Activated CD8-positive, alpha-beta T cell treated with anti-CD3 and anti-CD28 coated beads for 36 hours (primary cell): ENCODE data around the gene LSG1. TPM values are rescaled to one million over a fixed set of nuclear protein-coding genes. Genes with fewer than 3 reads are reported as not detected.

Experiments used
- ATAC-seq: fragments of 200-7000 bp; cut with Tn5 transposase; one replicate; pipeline ENCODE4 v1.10.0; 2021; ENCODE audit warnings: mild to moderate bottlenecking, moderate library complexity
- CTCF ChIA-PET: fragments of 350-600 bp; sonication (Branson Sonifier 250); formaldehyde crosslinking; loops from one replicate; lab custom pipeline; 2021; ENCODE audit warnings: antibody characterized with exemption; lab: Charles Lee
- POLR2A ChIA-PET: fragments of 350-600 bp; sonication (Branson Sonifier 250); formaldehyde crosslinking; loops from one replicate; lab custom pipeline; 2021; ENCODE audit warnings: antibody characterized with exemption; lab: Charles Lee
- DNase-seq: peaks from one replicate; pipeline ENCODE4 v3.0.0-alpha.2; 2020
- H3K27ac Mint-ChIP-seq: one replicate; pipeline ENCODE4 v1.8.0; 2021; ENCODE audit warnings: mild to moderate bottlenecking, mixed read lengths
- H3K27me3 Mint-ChIP-seq: one replicate; pipeline ENCODE4 v1.8.0; 2021; ENCODE audit warnings: mixed read lengths
- H3K36me3 Mint-ChIP-seq: one replicate; pipeline ENCODE4 v1.8.0; 2021; ENCODE audit warnings: low read depth, mixed read lengths
- H3K4me1 Mint-ChIP-seq: one replicate; pipeline ENCODE4 v1.8.0; 2021; ENCODE audit warnings: low read depth, mixed read lengths
- H3K4me3 Mint-ChIP-seq: one replicate; pipeline ENCODE4 v1.8.0; 2021; ENCODE audit warnings: mild to moderate bottlenecking, moderate library complexity, mixed read lengths
- H3K9me3 Mint-ChIP-seq: one replicate; pipeline ENCODE4 v1.8.0; 2021; ENCODE audit warnings: mixed read lengths
- intact Hi-C: fragments of 100-400 bp; cut with micrococcal nuclease; formaldehyde crosslinking; loops from one replicate; pipeline ENCODE4 v1.10.0; 2022
- total RNA-seq, 2 experiments: library from RNA; stranded (reverse); gene quantifications; one replicate each; pipeline ENCODE4 v1.2.3, GENCODE V29; 2021
- TF ChIP-seq, protein P1 (sequence below): fragments of 200-600 bp; IDR thresholded peaks from one replicate; pipeline ENCODE4 v1.8.0; 2022; ENCODE audit warnings: antibody characterized with exemption, mild to moderate bottlenecking

Gene LSG1
- total RNA-seq, 2 experiments from 2014 or later: 36.5 to 41.3 TPM

DNA sequence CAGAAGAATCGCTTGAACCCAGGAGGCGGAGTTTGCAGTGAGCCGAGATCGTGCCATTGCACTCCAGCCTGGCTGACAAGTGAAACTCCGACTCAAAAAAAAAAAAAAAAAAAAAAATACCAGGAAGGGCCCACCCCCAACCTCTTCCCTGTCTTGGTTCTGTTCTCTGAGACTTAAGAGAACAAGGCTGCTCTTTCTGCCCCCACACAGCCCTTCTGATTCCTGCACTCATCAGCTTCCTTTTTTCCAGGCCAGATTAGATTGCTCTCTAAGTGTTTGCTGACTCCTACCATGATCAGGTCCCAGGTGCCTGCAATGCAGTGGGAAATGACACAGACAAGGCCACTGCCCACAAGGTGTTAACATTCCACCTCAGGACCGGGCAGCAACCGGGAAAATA, 51.8 kb downstream of the LSG1 start:
- H3K4me1 Mint-ChIP-seq: no peaks in the 10 kb centered on the region
- intact Hi-C loops: no loop called here
- H3K9me3 Mint-ChIP-seq: no peaks in the 10 kb centered on the region
- POLR2A ChIA-PET: interaction anchor here (0.6 kb wide), 1 partner anchor 74 kb away, joined by 3 read pairs; no protein-coding TSS in a partner anchor
- TF ChIP-seq, protein P1, sequence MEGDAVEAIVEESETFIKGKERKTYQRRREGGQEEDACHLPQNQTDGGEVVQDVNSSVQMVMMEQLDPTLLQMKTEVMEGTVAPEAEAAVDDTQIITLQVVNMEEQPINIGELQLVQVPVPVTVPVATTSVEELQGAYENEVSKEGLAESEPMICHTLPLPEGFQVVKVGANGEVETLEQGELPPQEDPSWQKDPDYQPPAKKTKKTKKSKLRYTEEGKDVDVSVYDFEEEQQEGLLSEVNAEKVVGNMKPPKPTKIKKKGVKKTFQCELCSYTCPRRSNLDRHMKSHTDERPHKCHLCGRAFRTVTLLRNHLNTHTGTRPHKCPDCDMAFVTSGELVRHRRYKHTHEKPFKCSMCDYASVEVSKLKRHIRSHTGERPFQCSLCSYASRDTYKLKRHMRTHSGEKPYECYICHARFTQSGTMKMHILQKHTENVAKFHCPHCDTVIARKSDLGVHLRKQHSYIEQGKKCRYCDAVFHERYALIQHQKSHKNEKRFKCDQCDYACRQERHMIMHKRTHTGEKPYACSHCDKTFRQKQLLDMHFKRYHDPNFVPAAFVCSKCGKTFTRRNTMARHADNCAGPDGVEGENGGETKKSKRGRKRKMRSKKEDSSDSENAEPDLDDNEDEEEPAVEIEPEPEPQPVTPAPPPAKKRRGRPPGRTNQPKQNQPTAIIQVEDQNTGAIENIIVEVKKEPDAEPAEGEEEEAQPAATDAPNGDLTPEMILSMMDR: no peak
- H3K36me3 Mint-ChIP-seq: no peaks in the 10 kb centered on the region
- H3K27ac Mint-ChIP-seq: no peak overlapping the region
- CTCF ChIA-PET: interaction anchor here (1.3 to 2.0 kb wide), 2 partner anchors 14 to 21 kb away, joined by 3 to 4 read pairs; no protein-coding TSS in a partner anchor
- H3K4me3 Mint-ChIP-seq: no peak overlapping the region
- no peaks in the 10 kb centered on the region for H3K27me3 Mint-ChIP-seq
- no peak for DNase-seq
- ATAC-seq: no peak

DNA sequence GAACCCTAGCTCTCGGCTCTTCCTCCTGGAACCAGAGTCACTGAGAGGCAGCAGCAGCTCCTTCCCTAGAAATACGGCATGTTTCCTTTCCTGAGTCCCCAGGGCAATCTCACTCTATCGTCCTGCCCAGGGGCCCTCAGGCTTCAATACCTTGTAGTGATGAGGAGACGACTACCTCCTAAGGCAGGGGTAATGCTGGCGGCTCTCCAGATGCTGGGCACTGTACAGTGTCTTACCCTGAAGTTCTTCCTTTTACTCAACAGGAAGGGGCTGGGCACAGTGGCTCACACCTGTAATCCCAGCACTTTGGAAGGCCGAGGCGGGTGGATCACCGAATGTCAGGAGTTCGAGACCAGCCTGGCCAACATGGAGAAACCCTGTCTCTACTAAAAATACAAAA, 52.2 kb downstream of the LSG1 start:
- H3K27ac Mint-ChIP-seq: no peak overlapping the region
- intact Hi-C loops: no loop called here

DNA sequence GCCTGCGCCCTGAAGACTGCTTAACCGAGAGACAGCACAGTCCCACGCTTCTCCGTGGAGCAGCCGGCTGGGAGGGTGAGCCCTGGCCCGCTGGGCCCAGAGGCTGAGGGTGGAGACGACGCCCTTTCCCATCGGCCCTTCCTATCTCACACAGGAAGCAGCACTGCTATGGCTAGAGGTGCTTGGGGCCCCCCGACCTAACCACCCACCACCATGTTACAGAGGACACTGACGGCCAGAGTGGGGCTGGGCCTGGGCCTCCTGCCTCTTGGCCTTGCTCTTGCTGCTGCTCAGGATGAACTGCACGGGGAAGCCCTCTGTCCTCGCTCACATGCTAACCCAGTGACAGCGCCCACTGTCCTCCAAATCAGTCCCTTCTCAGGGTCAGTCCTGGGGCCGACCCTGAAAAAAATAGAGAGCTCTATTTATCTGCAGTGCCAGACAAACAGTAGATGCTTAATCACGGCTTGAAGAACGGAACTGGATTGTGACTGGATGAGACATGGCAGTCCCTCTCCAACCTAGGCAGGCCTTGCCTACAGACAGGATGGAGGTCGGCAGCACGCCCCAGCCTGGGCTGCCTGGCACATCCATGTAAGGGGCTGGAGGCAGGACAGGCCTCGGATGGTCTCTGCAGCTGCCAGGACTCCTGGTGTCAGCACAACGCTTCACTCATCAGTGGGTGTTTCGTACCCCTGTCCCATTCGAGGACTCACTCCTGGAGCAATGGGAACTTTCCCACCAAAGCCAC, 53.0 kb downstream of the LSG1 start:
- Mint-ChIP-seq H3K4me1 (no peaks in the 10 kb centered on the region), H3K36me3 (no peaks in the 10 kb centered on the region), H3K27ac (no peak overlapping the region), H3K9me3 (no peaks in the 10 kb centered on the region), H3K27me3 (no peaks in the 10 kb centered on the region), H3K4me3 (no peak overlapping the region)
- no peak for DNase-seq
- ChIA-PET POLR2A (no interaction called here), CTCF (interaction anchor here (1.3 kb wide), 1 partner anchor 15 kb away, joined by 3 read pairs; no protein-coding TSS in a partner anchor)
- TF ChIP-seq, protein P1: no peak
- ATAC-seq: no peak
- intact Hi-C loops: no loop called here

More for the DNA sequence above, 52.2 kb downstream of the LSG1 start:
- ATAC-seq (no peak), DNase-seq (no peak)
- TF ChIP-seq, protein P1: no peak
- ChIA-PET CTCF (interaction anchor here (1.3 kb wide), 1 partner anchor 14 kb away, joined by 3 read pairs; no protein-coding TSS in a partner anchor), POLR2A (interaction anchor here (0.6 kb wide), 1 partner anchor 74 kb away, joined by 3 read pairs; no protein-coding TSS in a partner anchor)
- Mint-ChIP-seq H3K4me3 (no peak overlapping the region), H3K27me3 (no peaks in the 10 kb centered on the region), H3K4me1 (no peaks in the 10 kb centered on the region), H3K9me3 (no peaks in the 10 kb centered on the region), H3K36me3 (no peaks in the 10 kb centered on the region)

DNA sequence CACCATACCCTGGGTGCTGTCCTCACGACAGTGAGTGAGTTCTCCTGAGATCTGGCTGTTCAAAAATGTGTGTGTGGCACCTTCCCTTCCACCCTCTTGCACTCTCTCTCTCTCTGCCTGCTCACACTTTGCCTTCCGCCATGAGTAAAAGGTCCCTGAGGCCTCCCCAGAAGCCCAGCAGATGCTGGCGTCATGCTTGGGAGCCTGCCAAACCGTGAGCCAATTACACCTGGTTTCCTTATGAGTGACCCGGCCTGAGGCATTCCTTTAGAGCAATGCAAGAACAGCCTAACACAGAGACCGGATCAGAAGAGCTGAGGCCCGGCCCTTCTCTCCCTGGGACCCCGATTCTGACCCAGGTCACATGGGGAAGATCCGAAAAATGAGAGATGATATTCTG, 54.2 kb downstream of the LSG1 start:
- intact Hi-C loops: no loop called here
- no peaks in the 10 kb centered on the region for H3K27me3 Mint-ChIP-seq
- H3K27ac Mint-ChIP-seq: no peak overlapping the region
- ChIA-PET CTCF (interaction anchor here (1.7 kb wide), 1 partner anchor 71 kb away, joined by 3 read pairs; no protein-coding TSS in a partner anchor), POLR2A (no interaction called here)
- ATAC-seq (no peak), DNase-seq (no peak)
- TF ChIP-seq, protein P1: no peak
- H3K9me3 Mint-ChIP-seq: no peaks in the 10 kb centered on the region
- H3K36me3 Mint-ChIP-seq: no peaks in the 10 kb centered on the region
- H3K4me3 Mint-ChIP-seq: no peak overlapping the region
- H3K4me1 Mint-ChIP-seq: no peaks in the 10 kb centered on the region

DNA sequence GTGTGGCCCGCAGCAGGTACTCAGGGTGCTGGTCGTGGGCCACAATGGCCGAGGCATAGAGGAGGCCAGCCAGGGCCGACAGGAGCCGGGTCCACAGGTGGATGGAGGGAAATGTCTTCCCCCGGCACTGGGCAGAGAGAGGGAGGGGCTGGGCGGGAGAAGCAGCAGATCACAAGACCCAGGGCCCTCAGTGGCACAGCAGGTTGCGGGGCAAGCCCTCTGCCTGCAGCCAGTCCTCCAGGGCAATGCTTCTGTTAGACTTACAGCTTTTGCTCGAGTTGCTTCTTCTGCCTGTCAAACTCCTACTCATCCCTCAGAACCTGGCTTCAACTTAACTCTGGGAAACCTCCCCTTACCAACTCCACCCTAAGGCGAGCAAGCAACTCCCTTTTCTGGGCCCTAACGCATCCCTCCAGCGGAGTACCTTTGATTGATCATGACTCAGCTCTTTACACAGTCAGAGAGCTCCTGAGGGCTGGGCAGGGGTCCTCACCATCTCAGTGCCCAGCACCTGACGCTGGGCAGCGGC, 54.8 kb downstream of the LSG1 start:
- Mint-ChIP-seq H3K4me1 (peaks cover 2% of the 10 kb centered on the region), H3K27me3 (no peaks in the 10 kb centered on the region), H3K4me3 (no peak overlapping the region), H3K36me3 (no peaks in the 10 kb centered on the region), H3K9me3 (no peaks in the 10 kb centered on the region), H3K27ac (no peak overlapping the region)
- CTCF ChIA-PET: interaction anchor here (1.7 kb wide), 1 partner anchor 71 kb away, joined by 3 read pairs; no protein-coding TSS in a partner anchor
- ATAC-seq: no peak
- no peak for DNase-seq
- POLR2A ChIA-PET: no interaction called here
- intact Hi-C loops: no loop called here
- TF ChIP-seq, protein P1: no peak
